Measurements from ENCODE around the gene KATNB1. TPM values are rescaled to one million over a fixed set of nuclear protein-coding genes. Genes with fewer than 3 reads are reported as not detected.
A peak's percentile ranks its signal among the peaks of the same experiment; 100 is the strongest.
"Not testable (repeated sequence)": the region's sequence is repeated elsewhere in the genome, so short reads cannot be mapped to it uniquely, and the experiment has no call there.

Gene KATNB1
- total RNA-seq, 2 experiments from 2014 or later = 31.1 to 31.4 TPM

- peaks cover 3% of the 10 kb centered on the region for H3K27me3 Mint-ChIP-seq
Measured at GRCh38 chr16:57788252-57788841, 52.8 kb downstream of the KATNB1 start.

GRCh38 chr16:57788951-57789350 lies 53.4 kb downstream of the KATNB1 start:
- Mint-ChIP-seq H3K4me1 (no peaks in the 10 kb centered on the region), H3K4me3 (no peak overlapping the region), H3K36me3 (no peaks in the 10 kb centered on the region), H3K27ac (no peak overlapping the region), H3K27me3 (peaks cover 3% of the 10 kb centered on the region), H3K9me3 (no peaks in the 10 kb centered on the region)
- POLR2A ChIA-PET = no interaction called here
- ATAC-seq (ENCODE audit: low read depth) = no peak
- no peak for DNase-seq

More at GRCh38 chr16:57788252-57788841, 52.8 kb downstream of the KATNB1 start:
- POLR2A ChIA-PET = no interaction called here
- no peak overlapping the region for H3K4me3 Mint-ChIP-seq
- H3K27ac Mint-ChIP-seq = no peak overlapping the region
- H3K36me3 Mint-ChIP-seq = no peaks in the 10 kb centered on the region
- H3K4me1 Mint-ChIP-seq = no peaks in the 10 kb centered on the region
- DNase-seq (no peak), ATAC-seq (ENCODE audit: low read depth) (no peak)
- H3K9me3 Mint-ChIP-seq = no peaks in the 10 kb centered on the region

GRCh38 chr16:57791195-57791892 lies 55.8 kb downstream of the KATNB1 start:
- peaks cover 2% of the 10 kb centered on the region for H3K4me1 Mint-ChIP-seq
- no peak overlapping the region for H3K4me3 Mint-ChIP-seq
- POLR2A ChIA-PET = no interaction called here
- no peak for ATAC-seq (ENCODE audit: low read depth)
- DNase-seq = no peak
- H3K36me3 Mint-ChIP-seq = no peaks in the 10 kb centered on the region
- H3K9me3 Mint-ChIP-seq = no peaks in the 10 kb centered on the region
- peaks cover 3% of the 10 kb centered on the region for H3K27me3 Mint-ChIP-seq
- no peak overlapping the region for H3K27ac Mint-ChIP-seq

GRCh38 chr16:57791893-57792461 lies 56.4 kb downstream of the KATNB1 start:
- H3K9me3 Mint-ChIP-seq = no peaks in the 10 kb centered on the region
- H3K36me3 Mint-ChIP-seq = no peaks in the 10 kb centered on the region
- H3K4me3 Mint-ChIP-seq = no peak overlapping the region
- peaks cover 2% of the 10 kb centered on the region for H3K4me1 Mint-ChIP-seq
- POLR2A ChIA-PET = no interaction called here
- H3K27ac Mint-ChIP-seq = no peak overlapping the region
- DNase-seq (no peak), ATAC-seq (ENCODE audit: low read depth) (no peak)
- peaks cover 3% of the 10 kb centered on the region for H3K27me3 Mint-ChIP-seq

DNA sequence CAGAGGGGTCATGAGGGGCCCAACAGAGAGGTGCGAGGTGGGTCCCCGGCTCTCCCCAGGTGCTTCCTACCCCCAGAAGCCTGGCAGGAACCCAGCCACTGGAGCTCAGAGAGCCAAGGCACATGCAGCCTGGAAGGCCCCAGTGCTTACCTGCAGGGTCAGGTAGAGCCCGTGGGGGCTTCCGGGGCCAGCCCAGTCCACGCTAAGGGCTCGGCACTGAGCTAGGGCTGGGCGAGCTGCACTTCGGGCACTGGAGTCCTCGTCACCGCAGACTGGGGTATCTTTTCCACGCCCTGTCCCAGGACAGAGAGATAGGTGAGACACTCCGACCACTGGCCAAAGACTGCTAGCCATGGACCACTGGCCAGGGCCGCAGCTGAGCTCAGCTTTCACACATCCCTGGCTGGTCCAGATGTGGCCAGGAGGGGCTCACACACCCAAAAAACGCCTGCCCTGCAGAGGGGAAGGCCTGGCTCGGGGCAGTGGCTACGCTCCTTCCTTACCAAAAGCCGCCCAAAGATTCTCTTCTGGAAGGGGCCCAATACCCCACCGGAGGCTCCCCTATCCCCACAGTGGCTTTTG lies 59.4 kb downstream of the KATNB1 start:
- POLR2A ChIA-PET = no interaction called here
- H3K36me3 Mint-ChIP-seq = no peaks in the 10 kb centered on the region
- no peak for DNase-seq
- peaks cover 6% of the 10 kb centered on the region for H3K27me3 Mint-ChIP-seq
- H3K4me1 Mint-ChIP-seq = peaks cover 15% of the 10 kb centered on the region
- H3K27ac Mint-ChIP-seq = no peak overlapping the region
- H3K9me3 Mint-ChIP-seq = no peaks in the 10 kb centered on the region
- ATAC-seq (ENCODE audit: low read depth) = no peak
- no peak overlapping the region for H3K4me3 Mint-ChIP-seq

DNA sequence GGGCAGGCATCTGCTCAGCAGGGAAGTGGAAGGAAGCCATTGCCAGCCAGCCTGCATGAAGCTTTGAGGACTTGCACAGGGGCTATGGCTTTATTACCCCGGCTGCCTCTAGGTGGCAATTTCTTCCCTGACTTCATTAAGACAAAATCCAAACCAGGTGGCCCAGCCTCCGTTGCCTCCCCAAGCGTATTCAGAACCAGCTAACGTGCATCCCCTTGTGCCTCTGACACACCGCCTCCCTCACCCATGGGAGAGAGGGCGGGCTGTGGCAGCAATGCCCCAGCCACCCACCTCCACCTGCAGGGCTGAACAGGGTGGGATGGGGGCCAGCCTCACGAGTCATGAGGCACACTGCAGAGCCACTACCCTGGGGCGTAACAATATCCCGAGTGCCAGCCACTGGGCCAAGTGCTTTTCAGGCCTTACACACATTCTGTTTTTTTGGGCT lies 59.9 kb downstream of the KATNB1 start:
- Mint-ChIP-seq H3K9me3 (no peaks in the 10 kb centered on the region), H3K27me3 (peaks cover 9% of the 10 kb centered on the region), H3K4me3 (no peak overlapping the region), H3K27ac (no peak overlapping the region), H3K4me1 (peaks cover 19% of the 10 kb centered on the region), H3K36me3 (no peaks in the 10 kb centered on the region)
- peak; percentile 57 for ATAC-seq (ENCODE audit: low read depth)
- no peak for DNase-seq
- POLR2A ChIA-PET = interaction anchor here (0.7 kb wide), 1 partner anchor 229 kb away, joined by 5 read pairs; no protein-coding TSS in a partner anchor

GRCh38 chr16:57796014-57796413 lies 60.4 kb downstream of the KATNB1 start:
- Mint-ChIP-seq H3K4me1 (peaks cover 22% of the 10 kb centered on the region), H3K27me3 (peaks cover 15% of the 10 kb centered on the region)
- not testable (repeated sequence) for H3K36me3 Mint-ChIP-seq; H3K27ac Mint-ChIP-seq; DNase-seq; H3K4me3 Mint-ChIP-seq; H3K9me3 Mint-ChIP-seq; ATAC-seq (ENCODE audit: low read depth)
- POLR2A ChIA-PET = interaction anchor here (0.7 kb wide), 1 partner anchor 229 kb away, joined by 5 read pairs; no protein-coding TSS in a partner anchor

DNA sequence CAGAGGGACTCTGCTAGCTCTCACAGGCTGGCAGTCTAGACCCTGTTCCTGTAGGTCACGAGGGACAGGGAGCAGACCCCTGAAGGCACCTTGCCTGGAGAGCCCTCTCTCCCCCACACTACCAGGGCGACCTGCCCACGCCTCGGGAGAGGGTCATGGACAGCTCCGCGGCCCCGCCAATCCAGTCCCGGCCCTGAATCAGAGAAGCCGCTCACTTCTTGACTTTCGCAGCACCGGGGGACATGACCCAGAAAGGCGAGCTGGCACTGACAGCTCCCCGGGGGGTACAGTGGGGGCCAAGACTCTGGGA lies 61.6 kb downstream of the KATNB1 start:
- Mint-ChIP-seq H3K27ac (no peak overlapping the region), H3K36me3 (no peaks in the 10 kb centered on the region), H3K4me1 (peaks cover 22% of the 10 kb centered on the region), H3K27me3 (peaks cover 22% of the 10 kb centered on the region), H3K9me3 (no peaks in the 10 kb centered on the region), H3K4me3 (no peak overlapping the region)
- POLR2A ChIA-PET = no interaction called here
- no peak for DNase-seq
- no peak for ATAC-seq (ENCODE audit: low read depth)

- peaks cover 25% of the 10 kb centered on the region for H3K4me1 Mint-ChIP-seq
- no peaks in the 10 kb centered on the region for H3K36me3 Mint-ChIP-seq
- DNase-seq (no peak), ATAC-seq (ENCODE audit: low read depth) (no peak)
- no peak overlapping the region for H3K4me3 Mint-ChIP-seq
- H3K27me3 Mint-ChIP-seq = peaks cover 23% of the 10 kb centered on the region
- no peaks in the 10 kb centered on the region for H3K9me3 Mint-ChIP-seq
- POLR2A ChIA-PET = no interaction called here
- H3K27ac Mint-ChIP-seq = no peak overlapping the region
Measured at GRCh38 chr16:57797526-57798266, 62.1 kb downstream of the KATNB1 start.

DNA sequence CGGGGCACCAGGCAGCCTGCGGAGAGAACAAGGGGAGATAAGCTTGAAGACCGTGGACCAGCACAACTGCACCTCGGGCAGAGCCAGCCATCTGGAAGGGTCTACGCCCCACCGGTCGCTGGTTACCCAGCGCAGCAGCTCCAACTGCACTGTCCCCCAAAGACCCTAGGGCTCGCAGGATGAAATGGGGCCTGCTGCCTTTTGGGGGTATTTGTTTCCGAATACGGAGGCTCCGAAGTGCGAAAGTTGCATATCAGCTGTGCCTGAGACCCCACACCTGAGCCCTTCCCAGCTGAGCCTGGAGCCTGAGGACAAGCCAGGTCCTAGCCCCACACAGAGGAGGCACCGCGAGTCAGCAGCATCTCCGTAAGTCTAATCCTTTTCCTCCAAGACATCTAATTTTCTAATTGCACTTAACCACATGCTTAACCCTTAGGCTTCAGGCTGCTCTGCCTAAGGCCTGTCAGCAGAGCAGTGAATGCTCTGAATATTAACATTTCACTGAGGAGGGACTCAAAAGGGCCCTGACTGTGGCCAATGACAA lies 62.8 kb downstream of the KATNB1 start:
- Mint-ChIP-seq H3K4me3 (no peak overlapping the region), H3K4me1 (peaks cover 28% of the 10 kb centered on the region), H3K36me3 (no peaks in the 10 kb centered on the region), H3K27me3 (peaks cover 30% of the 10 kb centered on the region), H3K27ac (no peak overlapping the region), H3K9me3 (no peaks in the 10 kb centered on the region)
- no peak for ATAC-seq (ENCODE audit: low read depth)
- no peak for DNase-seq
- POLR2A ChIA-PET = no interaction called here

GRCh38 chr16:57798953-57799599 lies 63.5 kb downstream of the KATNB1 start:
- Mint-ChIP-seq H3K27me3 (peaks cover 37% of the 10 kb centered on the region), H3K4me1 (peaks cover 28% of the 10 kb centered on the region), H3K27ac (no peak overlapping the region), H3K9me3 (no peaks in the 10 kb centered on the region), H3K36me3 (no peaks in the 10 kb centered on the region), H3K4me3 (peak overlapping the region; percentile 14)
- DNase-seq (no peak), ATAC-seq (ENCODE audit: low read depth) (no peak)
- POLR2A ChIA-PET = interaction anchor here (0.6 to 0.9 kb wide), 2 partner anchors 64 to 105 kb away, joined by 3 to 6 read pairs; partner anchors contain the start of gene KATNB1

DNA sequence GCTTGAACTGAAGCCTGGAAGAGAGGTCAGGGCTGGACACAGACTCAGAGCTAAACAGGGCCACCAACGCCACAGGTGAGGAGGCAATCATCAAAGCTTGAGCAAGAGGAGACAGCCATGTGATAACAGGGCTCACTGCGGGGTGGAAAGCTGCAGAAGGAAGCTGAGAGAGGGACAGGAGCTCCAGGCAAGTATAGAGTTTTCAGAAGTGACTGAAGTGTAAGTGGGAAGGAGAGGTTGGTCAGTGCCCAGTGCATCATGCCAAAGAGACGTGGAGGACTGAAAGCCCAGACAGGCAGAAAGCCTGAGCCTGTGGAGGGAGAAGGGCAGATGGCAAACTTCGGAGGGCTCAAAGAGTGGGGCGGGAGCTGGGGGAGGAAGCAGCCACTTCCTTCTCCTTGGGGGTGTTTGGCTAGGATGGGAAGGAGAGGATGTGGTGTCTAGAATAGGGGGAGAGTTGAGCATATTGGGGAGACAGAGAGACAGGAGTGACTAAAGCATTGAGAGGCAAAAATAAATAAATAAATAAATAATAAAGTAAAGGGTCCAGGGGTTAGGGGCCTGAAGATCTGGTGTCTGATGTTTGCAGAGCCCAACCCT lies 64.1 kb downstream of the KATNB1 start:
- no peaks in the 10 kb centered on the region for H3K36me3 Mint-ChIP-seq
- H3K4me1 Mint-ChIP-seq = peaks cover 28% of the 10 kb centered on the region
- peak overlapping the region; percentile 44 for H3K27ac Mint-ChIP-seq
- POLR2A ChIA-PET = interaction anchor here (0.6 to 0.9 kb wide), 2 partner anchors 64 to 106 kb away, joined by 3 to 6 read pairs; partner anchors contain the start of gene KATNB1
- no peak for ATAC-seq (ENCODE audit: low read depth)
- no peak for DNase-seq
- H3K27me3 Mint-ChIP-seq = peaks cover 42% of the 10 kb centered on the region
- peak overlapping the region; percentile 14 for H3K4me3 Mint-ChIP-seq
- no peaks in the 10 kb centered on the region for H3K9me3 Mint-ChIP-seq

Data from activated naive CD8-positive, alpha-beta T cell treated with anti-CD3 and anti-CD28 coated beads, Interleukin-2, amount 10 ng/mL, durations not matched to agents 7 days and 5 days (primary cell).